Testis (tissue), 3 donors: Measurements from ENCODE around the gene ZNF607. TPM values are rescaled to one million over a fixed set of nuclear protein-coding genes. Genes with fewer than 3 reads are reported as not detected.
A peak's percentile ranks its signal among the peaks of the same experiment; 100 is the strongest.

ENCODE experiments used
- DNase-seq: peaks from one replicate; pipeline ENCODE4 v3.0.0-alpha.2; 2019
- H3K27ac ChIP-seq, 2 donors: fragments of 200-600 bp; sonication (generic); one replicate each; pipeline ENCODE4 v1.5.1; 2019
- H3K27me3 ChIP-seq: fragments of 200-600 bp; sonication (generic); one replicate; pipeline ENCODE4 v1.5.1; 2019
- H3K36me3 ChIP-seq: fragments of 200-600 bp; sonication (generic); one replicate; pipeline ENCODE4 v1.5.1; 2017; ENCODE audit warnings: low read depth; ENCODE audit errors: missing control alignments
- H3K4me1 ChIP-seq: fragments of 200-600 bp; sonication (generic); one replicate; pipeline ENCODE4 v1.5.1; 2019
- H3K4me3 ChIP-seq, 2 donors: fragments of 200-600 bp; sonication (generic); one replicate each; pipeline ENCODE4 v1.5.1; 2017 to 2019
- H3K9me3 ChIP-seq: fragments of 200-600 bp; sonication (generic); one replicate; pipeline ENCODE4 v1.5.1; 2017
- CTCF ChIP-seq, 3 experiments: fragments of 450-650 bp in 2 of 3; fragments of 200-600 bp in 1 of 3; sonication (generic) in 1 of 3; IDR thresholded peaks; one replicate each; pipeline ENCODE4 v1.5.1; 2016 to 2019; ENCODE audit warnings: antibody characterized with exemption in 3 of 3, mild to moderate bottlenecking in 2 of 3, moderate library complexity in 1 of 3
- POLR2A ChIP-seq: fragments of 450-650 bp; IDR thresholded peaks from one replicate; pipeline ENCODE4 v1.6.1; 2017; ENCODE audit warnings: antibody characterized with exemption, mild to moderate bottlenecking, moderate library complexity
- WGBS, 2 donors: methylation state at CpG; one replicate each; pipeline ENCODE4 v1.1.5; 2018; 5-methylcytosine and 5-hydroxymethylcytosine counted together
- intact Hi-C: fragments of 100-400 bp; cut with DNase I; formaldehyde crosslinking; loops from one replicate; pipeline ENCODE4 v1.15.1; 2023; ENCODE audit warnings: low total_unique reads
- polyA plus RNA-seq: library from polyadenylated mRNA; stranded (reverse); fragments of 350-450 nt; fragmentation: Illumina TruSeq; extraction: RNeasy Lipid Tissue Mini Kit (QIAGEN cat#74804); gene quantifications from one replicate; pipeline ENCODE4 v1.2.3, GENCODE V29; 2014; ENCODE audit warnings: low read depth, low replicate concordance; ENCODE audit not compliant: insufficient read depth
- total RNA-seq, 2 donors: library from RNA; depleted of rRNA; stranded (reverse); fragments of >200 nt; gene quantifications; one replicate each; pipeline ENCODE4 v1.2.3, GENCODE V29; 2016

ZNF607 gene
- total and polyA plus RNA-seq, 3 donors from 2014 or later, result 7.7 to 10.2 (median 9.6) TPM

- TF ChIP-seq CTCF (IDR thresholded peaks at IDR 0.05) (no peak), POLR2A (no peak)
- Histone ChIP-seq H3K27ac (peak overlapping the region; percentile 64 to 73), H3K4me1 (no peaks in the 10 kb centered on the region), H3K36me3 (no peaks in the 10 kb centered on the region), H3K9me3 (no peaks in the 10 kb centered on the region), H3K27me3 (no peaks in the 10 kb centered on the region), H3K4me3 (peak overlapping the region; percentile 78 to 83)
- DNase-seq, result no peak
- 6 to 9% methylated on average over 8 of the region's 8 CpGs for WGBS, 2 donors
- intact Hi-C loops, result no loop called here
These were observed 335 bp upstream of the ZNF607 start for GRCh38 chr19:37719927-37720265.

GRCh38 chr19:37718304-37718703 lies 1.3 kb downstream of the ZNF607 start:
- Histone ChIP-seq H3K4me3 (peak overlapping the region in 1 of 2 donors; percentile 78), H3K4me1 (no peaks in the 10 kb centered on the region), H3K36me3 (no peaks in the 10 kb centered on the region), H3K9me3 (no peaks in the 10 kb centered on the region), H3K27ac (no peak overlapping the region), H3K27me3 (no peaks in the 10 kb centered on the region)
- no peak for TF ChIP-seq POLR2A
- TF ChIP-seq CTCF (IDR thresholded peaks at IDR 0.05), result no peak
- DNase-seq, result no peak
- intact Hi-C loops, result no loop called here
- WGBS, 2 donors, result 41 to 44% methylated on average over 10 of the region's 10 CpGs

- intact Hi-C loops, result no loop called here
- 86 to 99% methylated on average over 2 of the region's 2 CpGs for WGBS, 2 donors
These were observed 3.4 kb downstream of the ZNF607 start for GRCh38 chr19:37716140-37716539.

GRCh38 chr19:37706052-37706605 lies 13.4 kb downstream of the ZNF607 start:
- H3K4me1 ChIP-seq, result no peaks in the 10 kb centered on the region
- no peak for DNase-seq
- H3K27me3 ChIP-seq, result no peaks in the 10 kb centered on the region
- no peaks in the 10 kb centered on the region for H3K9me3 ChIP-seq
- H3K27ac ChIP-seq, result no peak overlapping the region
- TF ChIP-seq CTCF (IDR thresholded peaks at IDR 0.05), result no peak
- TF ChIP-seq POLR2A, result no peak
- intact Hi-C loops, result no loop called here
- 90 to 91% methylated on average over 7 of the region's 7 CpGs for WGBS, 2 donors
- no peak overlapping the region for H3K4me3 ChIP-seq
- H3K36me3 ChIP-seq, result no peaks in the 10 kb centered on the region

More at GRCh38 chr19:37716140-37716539, 3.4 kb downstream of the ZNF607 start:
- TF ChIP-seq POLR2A (no peak), CTCF (IDR thresholded peaks at IDR 0.05) (no peak)
- Histone ChIP-seq H3K36me3 (no peaks in the 10 kb centered on the region), H3K27ac (no peak overlapping the region), H3K4me1 (no peaks in the 10 kb centered on the region), H3K27me3 (no peaks in the 10 kb centered on the region), H3K4me3 (no peak overlapping the region), H3K9me3 (no peaks in the 10 kb centered on the region)
- no peak for DNase-seq

- WGBS, 2 donors, result 91 to 92% methylated on average over 5 of the region's 5 CpGs
- Histone ChIP-seq H3K36me3 (no peaks in the 10 kb centered on the region), H3K4me3 (no peak overlapping the region), H3K9me3 (no peaks in the 10 kb centered on the region), H3K4me1 (no peaks in the 10 kb centered on the region), H3K27me3 (no peaks in the 10 kb centered on the region), H3K27ac (no peak overlapping the region)
- intact Hi-C loops, result no loop called here
- TF ChIP-seq POLR2A, result no peak
- no peak for TF ChIP-seq CTCF (IDR thresholded peaks at IDR 0.05)
- DNase-seq, result no peak
These were observed 20.5 kb downstream of the ZNF607 start for GRCh38 chr19:37699057-37699456.
